Measurements from ENCODE around the gene SLC36A1. TPM values are rescaled to one million over a fixed set of nuclear protein-coding genes. Genes with fewer than 3 reads are reported as not detected.

The SLC36A1 gene
- total RNA-seq, 1 experiment from 2014 or later, result 7.4 TPM

- Histone ChIP-seq H2AFZ (ENCODE audit: low read depth, low read length, poor library complexity, severe bottlenecking) (no peak overlapping the region), H3K79me2 (ENCODE audit: insufficient read depth, low read length) (0 out of 2 replicates have a peak, but pooled peaks cover 4% of the 10 kb centered on the region), H3K4me1 (ENCODE audit: control insufficient read depth in 1 of 2, insufficient read depth in 2 of 2, low read length in 2 of 2) (peaks cover 11 to 30% of the 10 kb centered on the region in 2 experiments; a peak in 3 of 4 replicates), H3K36me3 (ENCODE audit: control insufficient read depth in 1 of 2, insufficient read depth in 2 of 2, low read length in 2 of 2) (no peaks in the 10 kb centered on the region), H4K20me1 (ENCODE audit: insufficient read depth) (no peaks in the 10 kb centered on the region), H3K9me2 (ENCODE audit: insufficient read depth) (no peaks in the 10 kb centered on the region), H3K9me3 (ENCODE audit: control insufficient read depth in 1 of 2, insufficient read depth in 1 of 2, low read depth in 1 of 2, low read length in 2 of 2) (no peaks in the 10 kb centered on the region; a peak in 1 of 4 replicates), H3K4me3 (replicated peaks in 1 of 2; ENCODE audit: low read depth in 1 of 2, low read length in 2 of 2) (no peak overlapping the region), H3K9ac (ENCODE audit: low read length) (no peak overlapping the region), H3K27ac (ENCODE audit: low read depth, low read length) (no peak overlapping the region), H3K27me3 (ENCODE audit: insufficient read depth, low read length) (no peaks in the 10 kb centered on the region), H3K4me2 (ENCODE audit: low read length) (no peak overlapping the region)
- no peak for DNase-seq (ENCODE audit: low read depth, low spot score)
- CTCF ChIA-PET, result interaction anchor here (2.9 kb wide), 1 partner anchor 203 kb away, joined by 42 read pairs; no protein-coding TSS in a partner anchor
- ATAC-seq, result no peak
- BruUV-seq (replicated peaks), result no TSS peak
- POLR2A ChIA-PET, result no interaction called here
- intact Hi-C loops (cut with micrococcal nuclease), result no loop called here
- RAD21 ChIA-PET (ENCODE audit: low non-redundant PET in 1 of 2, low total read pairs in 2 of 2, uncharacterized antibody in 2 of 2, unreplicated experiment in 2 of 2), result no interaction called here
- no peak for TF ChIP-seq CBX3 (IDR thresholded peaks at IDR 0.05; ENCODE audit: low read depth)
- no peak for TF ChIP-seq SP1 (IDR thresholded peaks at IDR 0.05; ENCODE audit: low read depth)
- TF ChIP-seq RAD21 (IDR thresholded peaks at IDR 0.05; ENCODE audit: low read depth), result no peak
- TF ChIP-seq YY1 (IDR thresholded peaks at IDR 0.05; ENCODE audit: extremely low read depth, insufficient replicate concordance, low read depth, low read length), result no peak
- no peak for TF ChIP-seq TCF7L2 (IDR thresholded peaks at IDR 0.05; ENCODE audit: borderline replicate concordance, extremely low read depth, insufficient read depth, insufficient read length)
Observed at GRCh38 chr5:151449297-151449696, 1.9 kb downstream of the SLC36A1 start.

GRCh38 chr5:151449839-151450238 is 2.4 kb downstream of the SLC36A1 start:
- H3K4me3 ChIP-seq (replicated peaks in 1 of 2; ENCODE audit: low read depth in 1 of 2, low read length in 2 of 2), result no peak overlapping the region
- no peak overlapping the region for H3K27ac ChIP-seq (ENCODE audit: low read depth, low read length)
- DNase-seq (ENCODE audit: low read depth, low spot score), result no peak
- CTCF ChIA-PET, result interaction anchor here (2.9 kb wide), 1 partner anchor 202 kb away, joined by 42 read pairs; no protein-coding TSS in a partner anchor
- H3K27me3 ChIP-seq (ENCODE audit: insufficient read depth, low read length), result no peaks in the 10 kb centered on the region
- intact Hi-C loops (cut with micrococcal nuclease), result no loop called here
- H3K4me2 ChIP-seq (ENCODE audit: low read length), result no peak overlapping the region
- BruUV-seq (replicated peaks), result no TSS peak
- RAD21 ChIA-PET (ENCODE audit: low non-redundant PET in 1 of 2, low total read pairs in 2 of 2, uncharacterized antibody in 2 of 2, unreplicated experiment in 2 of 2), result no interaction called here
- no peaks in the 10 kb centered on the region for H3K9me2 ChIP-seq (ENCODE audit: insufficient read depth)
- no peaks in the 10 kb centered on the region for H3K36me3 ChIP-seq (ENCODE audit: control insufficient read depth in 1 of 2, insufficient read depth in 2 of 2, low read length in 2 of 2)
- no peaks in the 10 kb centered on the region; a peak in 1 of 4 replicates for H3K9me3 ChIP-seq (ENCODE audit: control insufficient read depth in 1 of 2, insufficient read depth in 1 of 2, low read depth in 1 of 2, low read length in 2 of 2)
- POLR2A ChIA-PET, result no interaction called here
- H2AFZ ChIP-seq (ENCODE audit: low read depth, low read length, poor library complexity, severe bottlenecking), result no peak overlapping the region
- peaks cover 12 to 30% of the 10 kb centered on the region in 2 experiments; a peak in 3 of 4 replicates for H3K4me1 ChIP-seq (ENCODE audit: control insufficient read depth in 1 of 2, insufficient read depth in 2 of 2, low read length in 2 of 2)
- no peak for ATAC-seq
- no peak overlapping the region for H3K9ac ChIP-seq (ENCODE audit: low read length)
- no peaks in the 10 kb centered on the region for H4K20me1 ChIP-seq (ENCODE audit: insufficient read depth)
- H3K79me2 ChIP-seq (ENCODE audit: insufficient read depth, low read length), result 0 out of 2 replicates have a peak, but pooled peaks cover 4% of the 10 kb centered on the region
- no peak for TF ChIP-seq ZBTB33 (IDR thresholded peaks at IDR 0.05; ENCODE audit: extremely low read depth, insufficient replicate concordance, low read length)
- TF ChIP-seq POLR2A (IDR thresholded peaks at IDR 0.05; ENCODE audit: borderline replicate concordance, extremely low read depth, insufficient read depth, insufficient read length), result no peak
- TF ChIP-seq JUND (IDR thresholded peaks at IDR 0.05), result no peak
- TF ChIP-seq CBX3 (IDR thresholded peaks at IDR 0.05; ENCODE audit: low read depth), result no peak
- no peak for TF ChIP-seq EZH2 (IDR thresholded peaks at IDR 0.05)
- no peak for TF ChIP-seq MAX (IDR thresholded peaks at IDR 0.05)
- no peak for TF ChIP-seq ATF3 (IDR thresholded peaks at IDR 0.05)
- no peak for TF ChIP-seq EGR1 (IDR thresholded peaks at IDR 0.05; ENCODE audit: low read depth)
- TF ChIP-seq CTCF (IDR thresholded peaks at IDR 0.05 in 2 of 3, conservative IDR thresholded peaks at IDR 0.05 in 1 of 3; ENCODE audit: borderline replicate concordance in 1 of 3, insufficient read depth in 1 of 3, low read depth in 2 of 3, low read length in 2 of 3), result no peak
- no peak for TF ChIP-seq YY1 (IDR thresholded peaks at IDR 0.05; ENCODE audit: extremely low read depth, insufficient replicate concordance, low read depth, low read length)

Data from HCT116 (cell line).